ENCODE data around the gene IGSF3.
"Not testable (repeated sequence)": the region's sequence is repeated elsewhere in the genome, so short reads cannot be mapped to it uniquely, and the experiment has no call there.

DNA sequence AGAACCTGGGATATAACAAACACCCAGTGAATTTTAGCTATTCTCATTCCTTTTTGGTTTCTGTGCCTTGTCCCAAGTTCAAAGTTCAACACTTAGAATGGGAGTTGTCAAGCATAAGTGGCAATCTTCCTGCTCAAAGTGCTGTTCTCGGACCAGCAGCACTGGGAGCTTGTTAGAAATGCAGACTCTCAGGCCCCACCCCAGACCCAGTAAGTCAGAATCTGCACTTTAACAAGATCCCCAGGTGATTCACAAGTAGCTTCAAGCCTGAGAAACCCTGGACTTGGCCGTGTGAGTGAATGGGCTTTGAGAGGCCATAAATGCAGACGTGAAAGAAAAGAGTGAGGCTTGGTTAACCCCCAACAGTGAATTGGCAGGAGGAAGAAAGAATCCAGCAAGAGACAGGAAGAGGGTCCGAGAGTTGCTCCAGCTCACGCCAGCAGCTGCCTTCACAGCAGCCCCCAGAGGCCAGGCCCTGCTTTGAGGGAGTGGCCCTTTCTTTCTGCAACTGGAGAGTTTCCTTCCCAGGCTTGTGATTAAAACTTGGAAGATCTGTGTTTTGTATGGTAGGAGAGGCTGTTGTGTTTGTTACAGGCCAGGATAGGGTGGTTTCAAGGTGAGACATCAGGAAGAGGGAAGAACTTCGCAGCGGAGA is 75.5 kb downstream of the IGSF3 start:
- TF ChIP-seq CTCF, EP300 (IDR thresholded peaks at IDR 0.05): not testable (repeated sequence)
